H1 (cell line): ENCODE results near the gene CDYL. TPM values are rescaled to one million over a fixed set of nuclear protein-coding genes. Genes with fewer than 3 reads are reported as not detected.

ENCODE experiments used
- ASH2L ChIP-seq: fragments of 200-600, 300-600 bp; sonication (generic); IDR thresholded peaks from one replicate; pipeline ENCODE4 v1.7.1; 2017; ENCODE audit warnings: low read length
- CEBPB ChIP-seq: IDR thresholded peaks from 2 replicates; pipeline ENCODE4 v1.6.1; 2012; ENCODE audit warnings: low read depth, low read length
- HDAC6 ChIP-seq: IDR thresholded peaks from one replicate; pipeline ENCODE4 v1.7.1; 2012; ENCODE audit warnings: low read depth, mild to moderate bottlenecking, inconsistent platforms, low read length, moderate library complexity
- SP1 ChIP-seq: IDR thresholded peaks from 2 replicates; pipeline ENCODE4 v1.6.1; 2011; ENCODE audit warnings: low read depth, low read length
- TAF1 ChIP-seq: IDR thresholded peaks from 2 replicates; pipeline ENCODE4 v1.6.1; 2011; ENCODE audit warnings: mild to moderate bottlenecking, low read depth, low read length
- polyA plus RNA-seq, 7 experiments: library from polyadenylated mRNA; depleted of rRNA in 3 of 7; stranded (reverse) in 5 of 7; unstranded in 2 of 7; fragments of >200 nt in 5 of 7; fragments of 200-250 nt in 2 of 7; gene quantifications; 1 replicate in 5 of 7; 2 replicates in 1 of 7; 4 replicates in 1 of 7; pipeline versions ENCODE4 v1.2.1 to v1.2.3, GENCODE V29; 2011 to 2013; ENCODE audit warnings: missing spikeins in 2 of 7, mixed read lengths in 2 of 7
- total RNA-seq: library from RNA; stranded (reverse); fragmentation: NEBNext Ultra II Directional; extraction: Animal tissue kit (Norgen Biotek cat#: 25700); gene quantifications from 2 replicates; pipeline ENCODE4 v1.2.1, GENCODE V29; 2021

CDYL gene
- total and polyA plus RNA-seq, 2 of the 8 experiments (the other 6 are each of a cell fraction or from before 2014, with no cell fraction given), result 56.4 to 119 TPM

DNA sequence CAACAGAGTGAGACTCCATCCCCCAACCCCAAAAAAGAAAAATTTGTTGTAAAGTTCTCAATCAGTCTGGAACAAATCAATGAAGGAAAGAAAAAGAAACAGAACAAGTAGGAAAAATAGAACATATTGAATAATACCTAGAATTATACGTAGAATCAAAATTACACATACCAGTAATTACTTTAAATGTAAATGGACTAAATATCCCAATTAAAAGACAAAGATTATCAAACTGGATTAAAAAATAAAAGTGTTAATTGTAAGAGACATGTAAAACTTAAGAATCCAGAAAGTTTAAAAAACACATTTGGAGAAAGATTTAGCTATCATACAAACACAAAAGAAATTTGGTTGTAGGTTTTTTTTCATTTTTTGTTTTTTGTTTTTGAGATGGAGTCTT, 12.3 kb upstream of the CDYL start (continued):
- no peak for TF ChIP-seq HDAC6
- no peak for TF ChIP-seq SP1
- no peak for TF ChIP-seq TAF1
- TF ChIP-seq CEBPB, result no peak
- no peak for TF ChIP-seq ASH2L
- TF ChIP-seq, all 59 proteins: peak for 0
